GM10266 (cell line): ENCODE data around the gene C10orf71.

Source experiments
- DNase-seq: peaks from one replicate; pipeline ENCODE4 v3.0.0; 2012; ENCODE audit errors: extremely low spot score
- TF ChIP-seq, protein P1 (sequence below): IDR thresholded peaks from 2 replicates; pipeline ENCODE4 v1.5.1; 2012; ENCODE audit warnings: mild to moderate bottlenecking, low read depth; ENCODE audit not compliant: control insufficient read depth, insufficient read depth; ENCODE audit errors: missing control alignments

The C10orf71 gene

DNA sequence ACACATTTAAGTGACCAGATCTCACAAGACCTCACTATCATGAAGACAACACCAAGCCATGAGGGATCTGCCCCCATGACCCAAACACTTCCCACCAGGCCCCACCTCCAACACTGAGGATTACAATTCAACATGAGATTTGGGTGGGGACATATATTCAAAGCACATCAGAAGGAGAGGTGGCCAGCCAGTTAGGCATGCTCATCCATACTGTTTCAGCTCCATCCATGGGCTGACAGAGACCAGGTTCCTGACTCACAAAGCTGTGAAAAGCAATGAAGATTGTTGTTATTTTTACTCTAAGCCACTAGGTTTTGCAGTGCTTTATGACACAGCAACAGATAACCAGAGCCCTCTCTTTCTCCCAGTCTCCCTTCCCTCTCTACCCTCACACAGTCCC is 36.0 kb downstream of the C10orf71 start:
- TF ChIP-seq, protein P1, sequence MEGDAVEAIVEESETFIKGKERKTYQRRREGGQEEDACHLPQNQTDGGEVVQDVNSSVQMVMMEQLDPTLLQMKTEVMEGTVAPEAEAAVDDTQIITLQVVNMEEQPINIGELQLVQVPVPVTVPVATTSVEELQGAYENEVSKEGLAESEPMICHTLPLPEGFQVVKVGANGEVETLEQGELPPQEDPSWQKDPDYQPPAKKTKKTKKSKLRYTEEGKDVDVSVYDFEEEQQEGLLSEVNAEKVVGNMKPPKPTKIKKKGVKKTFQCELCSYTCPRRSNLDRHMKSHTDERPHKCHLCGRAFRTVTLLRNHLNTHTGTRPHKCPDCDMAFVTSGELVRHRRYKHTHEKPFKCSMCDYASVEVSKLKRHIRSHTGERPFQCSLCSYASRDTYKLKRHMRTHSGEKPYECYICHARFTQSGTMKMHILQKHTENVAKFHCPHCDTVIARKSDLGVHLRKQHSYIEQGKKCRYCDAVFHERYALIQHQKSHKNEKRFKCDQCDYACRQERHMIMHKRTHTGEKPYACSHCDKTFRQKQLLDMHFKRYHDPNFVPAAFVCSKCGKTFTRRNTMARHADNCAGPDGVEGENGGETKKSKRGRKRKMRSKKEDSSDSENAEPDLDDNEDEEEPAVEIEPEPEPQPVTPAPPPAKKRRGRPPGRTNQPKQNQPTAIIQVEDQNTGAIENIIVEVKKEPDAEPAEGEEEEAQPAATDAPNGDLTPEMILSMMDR = no peak
- no peak for DNase-seq

DNA sequence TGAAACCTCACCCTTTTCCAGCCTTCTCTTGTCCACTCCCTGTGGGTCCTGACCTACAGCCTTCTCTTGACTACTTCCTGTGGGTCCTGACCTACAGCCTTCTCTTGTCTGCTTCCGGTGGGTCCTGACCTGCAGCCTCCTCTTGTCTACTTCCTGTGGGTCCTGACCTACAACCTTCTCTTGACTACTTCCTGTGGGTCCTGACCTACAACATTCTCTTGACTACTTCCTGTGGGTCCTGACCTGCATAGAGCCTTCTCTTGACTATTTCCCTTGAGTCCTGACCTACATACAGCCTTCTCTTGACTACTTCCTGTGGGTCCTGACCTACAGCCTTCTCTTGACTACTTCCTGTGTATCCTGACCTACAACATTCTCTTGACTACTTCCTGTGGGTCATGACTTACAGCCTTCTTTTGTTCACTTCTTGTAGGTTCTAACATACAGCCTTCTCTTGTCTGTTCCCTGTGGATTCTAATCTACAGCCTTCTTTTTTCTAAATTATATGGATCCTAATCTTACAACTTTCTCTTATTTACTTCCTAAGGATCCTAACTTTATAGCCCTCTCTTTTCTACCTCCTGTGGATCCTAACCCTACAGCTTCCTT is 36.5 kb downstream of the C10orf71 start:
- TF ChIP-seq, protein P1 = no peak

DNA sequence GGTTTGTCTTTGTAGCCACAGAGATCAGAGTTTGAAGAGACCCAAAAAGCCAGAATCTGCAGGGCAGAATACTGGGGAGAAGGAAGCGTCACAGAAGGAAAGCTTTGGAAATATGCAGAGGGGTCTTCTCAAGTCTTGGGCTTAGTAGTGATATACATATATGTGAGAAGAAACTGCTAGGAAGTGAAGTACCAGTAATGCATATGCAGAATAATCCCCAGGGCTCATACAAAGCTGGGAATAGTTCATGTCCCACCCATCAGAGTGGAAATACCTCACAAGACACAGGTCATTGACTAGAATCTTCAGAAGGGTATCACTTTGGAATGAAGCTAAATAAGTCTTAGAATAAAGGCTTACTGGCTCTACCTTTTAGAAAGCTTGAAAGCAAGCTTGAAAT is 39.6 kb downstream of the C10orf71 start:
- no peak for DNase-seq
- TF ChIP-seq, protein P1 = no peak

More for the DNA sequence above, 36.5 kb downstream of the C10orf71 start:
- no peak for DNase-seq

DNA sequence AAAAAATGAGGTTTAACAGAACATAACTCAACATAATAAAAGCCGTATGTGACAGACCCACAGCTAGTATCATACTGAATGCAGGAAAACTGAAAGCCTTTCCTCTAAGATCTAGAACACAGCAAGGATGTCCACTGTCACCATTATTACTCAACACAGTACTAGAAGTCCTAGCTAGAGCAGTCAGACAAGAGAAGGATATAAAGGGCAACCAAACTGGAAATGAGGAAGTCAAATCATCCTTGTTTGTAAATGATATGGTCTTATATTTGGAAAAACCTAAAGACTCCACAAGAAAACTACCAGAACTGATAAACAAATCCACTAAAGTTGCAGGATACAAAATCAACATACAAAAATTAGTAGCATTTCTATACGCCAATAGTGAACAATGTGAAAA is 45.9 kb downstream of the C10orf71 start:
- no peak for DNase-seq
- TF ChIP-seq, protein P1 = no peak

DNA sequence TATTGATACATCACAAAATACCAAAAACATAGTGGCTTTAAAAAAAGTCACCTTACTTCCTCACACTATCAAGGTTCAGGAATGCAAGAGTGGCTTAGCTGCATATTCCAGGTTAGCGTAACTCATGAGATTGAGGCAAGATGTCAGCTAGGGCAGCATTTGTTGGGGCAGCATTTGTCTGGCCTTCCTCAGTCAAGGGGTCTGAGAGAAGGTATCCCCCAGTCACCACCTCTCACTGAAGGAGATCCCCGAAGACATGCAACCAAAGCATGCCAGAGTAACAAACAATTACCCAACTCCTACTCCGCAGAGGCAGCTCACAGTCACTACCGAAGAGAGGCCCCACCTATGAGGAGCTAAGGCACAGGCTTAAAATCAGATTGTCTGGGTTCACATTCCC is 48.4 kb downstream of the C10orf71 start:
- TF ChIP-seq, protein P1 = no peak
- no peak for DNase-seq

DNA sequence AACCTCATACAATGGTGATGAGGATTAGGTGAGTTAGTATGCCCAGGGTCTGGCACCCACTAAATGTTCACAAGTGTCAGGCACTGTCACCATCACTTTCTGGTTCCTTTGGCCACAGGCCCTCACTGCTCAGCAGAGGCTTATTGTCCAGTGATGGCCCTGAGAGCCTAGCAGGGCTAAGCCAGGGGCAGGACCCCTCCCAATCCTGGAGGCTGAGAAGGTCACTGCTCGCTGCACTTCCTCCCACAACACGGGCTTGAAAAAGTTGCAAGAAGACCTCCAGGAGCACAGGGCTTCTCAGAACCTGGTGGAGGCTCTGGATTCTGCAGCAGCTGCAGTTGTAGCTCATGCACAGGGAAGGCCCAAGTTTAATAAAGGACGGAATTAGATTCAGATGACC is 48.9 kb downstream of the C10orf71 start:
- DNase-seq = no peak
- TF ChIP-seq, protein P1 = no peak

DNA sequence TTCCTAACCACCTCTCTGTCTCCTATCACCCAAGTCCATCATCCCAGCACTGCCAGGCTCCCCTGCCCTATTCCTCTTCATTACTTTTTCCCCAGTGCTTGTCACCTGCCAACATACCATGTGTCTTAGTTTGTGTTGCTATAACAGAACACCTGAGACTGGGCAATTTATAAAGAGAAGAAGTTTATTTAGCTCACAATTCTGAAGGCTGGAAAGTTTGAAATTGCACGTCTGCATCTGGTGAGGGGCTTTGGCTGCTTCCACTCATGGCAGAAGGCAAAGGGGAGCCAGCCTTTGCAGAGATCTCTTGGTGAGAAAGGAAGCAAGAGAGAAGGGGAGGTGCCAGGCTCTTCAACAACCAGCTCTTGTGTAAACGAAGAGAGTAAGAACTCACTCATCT is 49.6 kb downstream of the C10orf71 start:
- no peak for DNase-seq
- TF ChIP-seq, protein P1 = no peak
